Sciatic nerve (tissue), 2 donors: ENCODE results near the gene MFGE8. TPM values are rescaled to one million over a fixed set of nuclear protein-coding genes. Genes with fewer than 3 reads are reported as not detected.
"Not testable (repeated sequence)": the region's sequence is repeated elsewhere in the genome, so short reads cannot be mapped to it uniquely, and the experiment has no call there.

Experiments used
- ATAC-seq: fragments of 200-7000 bp; cut with Tn5 transposase; one replicate; pipeline ENCODE4 v1.9.1; 2020; ENCODE audit warnings: mild to moderate bottlenecking, moderate library complexity
- DNase-seq: peaks from one replicate; pipeline ENCODE4 v3.0.0-alpha.2; 2020; ENCODE audit warnings: low spot score
- intact Hi-C: fragments of 100-400 bp; cut with DNase I; formaldehyde crosslinking; loops from one replicate; pipeline ENCODE4 v1.14.2; 2022
- total RNA-seq: library from RNA; stranded (reverse); fragmentation: NEBNext Ultra II Directional; extraction: Animal tissue kit (Norgen Biotek cat#: 25700); gene quantifications from one replicate; pipeline ENCODE4 v1.2.1, GENCODE V29; 2021
- donor health status: DM: no; HTN: no; CAD: no.
- donor health status: DM: no; HTN: no; CAD: no.

Gene MFGE8, protein sequence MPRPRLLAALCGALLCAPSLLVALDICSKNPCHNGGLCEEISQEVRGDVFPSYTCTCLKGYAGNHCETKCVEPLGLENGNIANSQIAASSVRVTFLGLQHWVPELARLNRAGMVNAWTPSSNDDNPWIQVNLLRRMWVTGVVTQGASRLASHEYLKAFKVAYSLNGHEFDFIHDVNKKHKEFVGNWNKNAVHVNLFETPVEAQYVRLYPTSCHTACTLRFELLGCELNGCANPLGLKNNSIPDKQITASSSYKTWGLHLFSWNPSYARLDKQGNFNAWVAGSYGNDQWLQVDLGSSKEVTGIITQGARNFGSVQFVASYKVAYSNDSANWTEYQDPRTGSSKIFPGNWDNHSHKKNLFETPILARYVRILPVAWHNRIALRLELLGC
- 334 TPM for total RNA-seq

- ATAC-seq = peak; percentile 77
- peak; percentile 89 for DNase-seq
- intact Hi-C loops = no loop called here
Measured at GRCh38 chr15:88913017-88913849, at the start of gene MFGE8. Gene MFGE8 (minus strand): TSS chr15:88913379. CDS start chr15:88913319, 60 bp downstream.

DNA sequence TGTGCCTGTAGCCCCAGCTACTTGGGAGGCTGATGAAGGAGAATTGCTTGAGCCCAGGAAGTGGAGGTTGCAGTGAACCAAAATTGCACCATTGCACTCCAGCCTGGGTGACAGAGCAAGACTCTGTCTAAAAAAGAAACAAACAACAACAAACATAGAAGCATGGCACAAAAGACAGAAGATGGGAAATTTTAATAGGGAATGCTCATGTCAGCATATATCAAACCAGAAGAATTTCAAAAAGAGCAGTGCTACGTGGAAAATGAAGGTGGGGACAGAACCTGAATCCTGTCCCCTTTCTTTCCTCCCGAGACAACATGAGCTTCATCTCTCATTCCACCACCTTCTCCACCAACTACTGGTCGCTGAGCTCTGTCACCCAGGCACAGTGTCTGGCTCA lies 46.3 kb upstream of the MFGE8 start:
- intact Hi-C loops = no loop called here
- DNase-seq = no peak
- ATAC-seq = no peak

DNA sequence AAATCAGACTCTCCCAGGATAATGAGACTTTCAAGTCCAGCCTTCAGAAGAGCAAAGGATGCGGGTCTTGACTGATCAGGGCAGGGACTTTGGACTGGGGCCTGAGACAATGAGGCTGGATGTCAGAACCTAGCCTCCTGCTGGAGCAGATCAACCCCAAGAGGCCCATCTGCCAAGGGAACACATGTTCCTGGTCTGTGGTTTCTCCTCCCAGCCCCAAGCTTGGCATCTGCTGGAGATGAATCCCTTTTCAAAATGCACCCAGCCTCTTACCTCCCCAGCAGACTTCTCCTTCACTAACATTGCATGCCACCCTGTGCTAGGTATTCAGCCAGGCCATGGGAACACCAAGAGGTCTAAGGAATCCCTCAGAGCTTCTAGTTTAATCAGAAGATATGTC lies 43.7 kb upstream of the MFGE8 start:
- intact Hi-C loops = no loop called here

GRCh38 chr15:88956263-88956662 lies 43.1 kb upstream of the MFGE8 start:
- DNase-seq (no peak), ATAC-seq (no peak)
- intact Hi-C loops = no loop called here

More for the DNA sequence above, 43.7 kb upstream of the MFGE8 start:
- DNase-seq = no peak
- ATAC-seq = no peak

- ATAC-seq = peak; percentile 92
- no peak for DNase-seq
- intact Hi-C loops = no loop called here
Measured at GRCh38 chr15:88954431-88955277, 41.5 kb upstream of the MFGE8 start.

GRCh38 chr15:88950600-88951160 lies 37.5 kb upstream of the MFGE8 start:
- no peak for ATAC-seq
- intact Hi-C loops = no loop called here
- no peak for DNase-seq

DNA sequence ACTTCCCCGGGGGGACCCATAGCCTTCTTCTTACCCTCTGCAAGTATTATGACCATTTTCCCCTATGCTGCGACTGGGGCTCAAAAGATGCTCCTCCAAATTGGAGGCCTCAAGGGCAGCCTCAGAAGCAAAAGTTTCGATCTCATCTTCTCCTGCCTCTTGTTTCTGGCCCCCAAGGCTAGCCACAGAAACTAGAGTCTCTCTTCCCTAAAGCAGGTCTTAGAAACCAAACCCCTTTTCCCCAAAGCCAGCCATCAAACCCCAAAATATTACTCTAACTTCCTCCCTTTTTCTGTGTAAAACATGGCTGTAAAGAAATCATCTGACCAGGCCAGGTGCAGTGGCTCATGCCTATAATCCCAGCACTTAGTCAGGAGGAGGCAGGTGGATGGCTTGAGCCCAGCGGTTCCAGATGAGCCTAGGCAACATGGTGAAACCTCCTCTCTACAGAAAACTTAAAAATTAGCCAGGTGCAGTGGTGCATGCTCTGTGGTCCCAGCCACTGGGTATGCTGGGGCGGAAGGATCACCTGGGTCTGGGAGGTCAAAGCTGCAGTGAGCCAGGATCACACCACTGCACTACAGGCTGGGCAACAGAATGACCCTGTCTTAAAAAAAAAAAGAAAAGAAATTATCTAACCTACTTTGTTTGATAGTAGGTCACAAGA lies 36.7 kb upstream of the MFGE8 start:
- DNase-seq (no peak), ATAC-seq (no peak)
- intact Hi-C loops = no loop called here

DNA sequence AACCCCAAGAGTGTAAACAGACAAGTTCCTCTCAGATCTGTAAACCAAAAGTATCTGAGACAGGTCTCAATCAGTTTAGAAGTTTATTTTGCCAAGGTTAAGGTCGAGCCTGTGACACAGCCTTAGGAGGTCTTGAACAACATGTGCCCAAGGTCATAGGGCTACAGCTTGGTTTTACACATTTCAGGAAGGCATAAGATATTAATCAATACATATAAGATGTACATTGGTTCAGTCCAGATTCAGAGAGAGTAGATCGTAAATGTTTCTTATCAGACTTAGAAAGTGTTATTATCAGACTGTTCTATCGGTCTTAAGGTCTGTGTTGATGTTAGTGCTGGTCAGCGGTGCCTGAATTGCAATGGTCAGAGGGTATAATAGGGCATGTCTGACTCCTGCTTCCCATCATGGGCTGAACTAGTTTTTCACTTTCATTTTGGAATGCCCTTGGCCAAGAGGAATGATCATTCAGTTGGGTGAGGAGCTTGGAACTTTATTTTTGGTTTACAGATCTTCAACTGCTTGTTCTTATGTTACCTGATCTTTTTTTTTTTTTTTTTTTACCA lies 27.0 kb upstream of the MFGE8 start:
- ATAC-seq (no peak), DNase-seq (no peak)
- intact Hi-C loops = no loop called here

DNA sequence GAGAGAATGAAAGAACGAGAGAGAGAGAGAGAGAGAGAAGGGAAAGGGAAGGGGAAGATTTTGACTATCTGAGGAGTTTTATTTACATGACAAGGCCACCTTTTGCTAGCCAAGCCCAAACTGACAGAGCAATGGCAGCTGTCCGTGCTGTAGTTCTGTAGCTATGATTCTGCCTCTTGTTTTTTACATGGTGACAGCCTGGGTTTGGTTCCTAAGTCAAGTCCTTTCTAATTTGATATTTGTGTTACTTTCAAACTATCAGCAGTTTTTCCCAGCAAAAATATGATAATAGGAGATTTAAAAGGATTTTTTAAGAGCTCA lies 26.3 kb upstream of the MFGE8 start:
- ATAC-seq = no peak
- intact Hi-C loops = no loop called here
- no peak for DNase-seq

- DNase-seq (no peak), ATAC-seq (no peak)
- intact Hi-C loops = no loop called here
Measured at GRCh38 chr15:88938802-88939485, 25.8 kb upstream of the MFGE8 start.

- DNase-seq, ATAC-seq, intact Hi-C loops: not testable (repeated sequence)
Measured at GRCh38 chr15:88934449-88934848, 21.3 kb upstream of the MFGE8 start.

DNA sequence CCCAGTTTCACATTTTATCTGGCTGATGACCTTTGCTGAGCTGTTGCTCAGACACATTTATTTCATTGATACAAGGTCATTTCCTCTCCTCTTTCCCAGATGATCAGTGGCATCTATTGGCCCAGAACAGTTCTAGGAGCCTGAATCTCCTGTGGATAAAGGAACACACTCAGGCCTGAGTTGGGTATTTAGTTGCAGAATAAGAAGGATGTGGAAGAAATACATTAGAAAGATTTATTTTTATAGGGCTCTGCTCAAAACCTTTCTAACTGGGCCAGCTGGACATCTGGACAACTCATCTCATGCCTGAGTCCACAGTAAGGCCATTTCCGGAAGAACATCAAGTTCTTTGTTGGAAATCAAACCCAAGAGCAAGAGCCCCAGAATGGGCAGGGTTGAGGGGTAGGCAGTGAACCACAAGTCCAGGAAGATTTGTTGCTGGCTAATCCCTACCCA lies 19.7 kb upstream of the MFGE8 start:
- intact Hi-C loops = no loop called here
- ATAC-seq (peak; percentile 86), DNase-seq (no peak)

- ATAC-seq (peak; percentile 91), DNase-seq (no peak)
- intact Hi-C loops = no loop called here
Measured at GRCh38 chr15:88932271-88932874, 19.2 kb upstream of the MFGE8 start.

- intact Hi-C loops = no loop called here
- ATAC-seq (no peak), DNase-seq (no peak)
Measured at GRCh38 chr15:88930579-88930978, 17.4 kb upstream of the MFGE8 start.

GRCh38 chr15:88929358-88930098 lies 16.3 kb upstream of the MFGE8 start:
- intact Hi-C loops, ATAC-seq: not testable (repeated sequence)

GRCh38 chr15:88928192-88928591 lies 15.0 kb upstream of the MFGE8 start:
- DNase-seq, intact Hi-C loops, ATAC-seq: not testable (repeated sequence)

More at GRCh38 chr15:88929358-88930098, 16.3 kb upstream of the MFGE8 start:
- DNase-seq = not testable (repeated sequence)
